ENCODE data around the gene MKRN1. TPM values are rescaled to one million over a fixed set of nuclear protein-coding genes. Genes with fewer than 3 reads are reported as not detected.
A peak's percentile ranks its signal among the peaks of the same experiment; 100 is the strongest.
"Not testable (repeated sequence)": the region's sequence is repeated elsewhere in the genome, so short reads cannot be mapped to it uniquely, and the experiment has no call there.

MKRN1 gene
- total and polyA plus RNA-seq, 3 experiments from 2014 or later: 66.3 to 115 (median 67.5) TPM

DNA sequence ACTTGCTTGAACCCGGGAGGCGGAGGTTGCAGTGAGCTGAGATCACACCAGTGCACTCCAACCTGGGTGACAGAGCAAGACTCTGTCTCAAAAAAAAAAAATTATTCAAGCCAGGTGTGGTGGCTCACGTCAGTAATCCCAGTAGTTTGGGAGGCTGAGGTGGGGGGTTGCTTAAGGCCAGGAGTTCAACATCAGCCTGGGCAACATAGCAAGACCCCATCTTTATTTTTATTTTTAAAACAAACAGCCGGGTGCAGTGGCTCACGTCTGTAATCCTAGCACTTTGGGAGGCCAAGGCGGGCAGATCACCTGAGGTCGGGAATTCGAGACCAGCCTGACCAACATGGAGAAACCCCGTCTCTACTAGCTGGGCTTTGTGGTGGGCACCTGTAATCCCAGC is 63.5 kb downstream of the MKRN1 start:
- Mint-ChIP-seq H3K36me3 (peaks cover 8 to 47% (median 17%) of the 10 kb centered on the region in 3 donors), H3K27ac (peak overlapping the region in 1 of 8 donors; percentile 81)
- DNase-seq; H3K4me1 Mint-ChIP-seq; H3K9me3 Mint-ChIP-seq; H3K27ac ChIP-seq (ENCODE audit: low read depth, low read length); H3K27me3 ChIP-seq (ENCODE audit: insufficient read depth, low read length, poor library complexity, severe bottlenecking); H3K4me1 ChIP-seq (ENCODE audit: insufficient read depth, low read length); H3K27me3 Mint-ChIP-seq; H3K36me3 ChIP-seq (ENCODE audit: insufficient read depth, low read length); H3K4me3 Mint-ChIP-seq; POLR2A ChIA-PET; H3K9me3 ChIP-seq (ENCODE audit: low read length); CTCF ChIA-PET; H3K4me3 ChIP-seq (ENCODE audit: low read length): not testable (repeated sequence)

DNA sequence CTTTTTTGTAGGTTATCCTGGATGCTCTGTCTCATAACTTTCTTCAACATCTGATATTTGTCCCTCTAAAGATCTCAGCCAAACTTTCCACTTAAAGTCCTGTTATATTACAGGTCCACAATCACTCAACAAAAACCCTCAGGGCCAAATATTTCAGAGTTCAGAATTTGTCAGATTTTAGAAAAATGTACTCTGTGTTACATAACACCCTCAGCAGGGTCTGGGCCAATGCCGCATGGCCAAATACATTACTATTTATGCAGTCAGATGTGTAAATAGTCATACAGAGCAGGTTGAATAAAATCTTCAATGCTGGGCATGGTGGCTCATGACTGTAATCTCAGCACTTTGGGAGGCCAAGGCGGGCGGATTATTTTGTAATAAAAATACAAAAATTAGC is 63.9 kb downstream of the MKRN1 start:
- ChIA-PET POLR2A (no interaction called here), CTCF (no interaction called here)
- DNase-seq: no peak
- H3K4me1 Mint-ChIP-seq: peaks cover 0 to 4% (median 3%) of the 10 kb centered on the region in 3 donors
- H3K9me3 Mint-ChIP-seq: no peaks in the 10 kb centered on the region
- H3K4me1 ChIP-seq (ENCODE audit: insufficient read depth, low read length): no peaks in the 10 kb centered on the region
- no peaks in the 10 kb centered on the region for H3K9me3 ChIP-seq (ENCODE audit: low read length)
- H3K27ac ChIP-seq (ENCODE audit: low read depth, low read length): no peak overlapping the region
- no peak overlapping the region for H3K4me3 ChIP-seq (ENCODE audit: low read length)
- H3K27ac Mint-ChIP-seq: no peak overlapping the region
- H3K36me3 Mint-ChIP-seq: peaks cover 10 to 49% (median 18%) of the 10 kb centered on the region in 3 donors
- no peaks in the 10 kb centered on the region for H3K36me3 ChIP-seq (ENCODE audit: insufficient read depth, low read length)
- H3K4me3 Mint-ChIP-seq: no peak overlapping the region
- H3K27me3 ChIP-seq (ENCODE audit: insufficient read depth, low read length, poor library complexity, severe bottlenecking): no peaks in the 10 kb centered on the region
- no peaks in the 10 kb centered on the region for H3K27me3 Mint-ChIP-seq

DNA sequence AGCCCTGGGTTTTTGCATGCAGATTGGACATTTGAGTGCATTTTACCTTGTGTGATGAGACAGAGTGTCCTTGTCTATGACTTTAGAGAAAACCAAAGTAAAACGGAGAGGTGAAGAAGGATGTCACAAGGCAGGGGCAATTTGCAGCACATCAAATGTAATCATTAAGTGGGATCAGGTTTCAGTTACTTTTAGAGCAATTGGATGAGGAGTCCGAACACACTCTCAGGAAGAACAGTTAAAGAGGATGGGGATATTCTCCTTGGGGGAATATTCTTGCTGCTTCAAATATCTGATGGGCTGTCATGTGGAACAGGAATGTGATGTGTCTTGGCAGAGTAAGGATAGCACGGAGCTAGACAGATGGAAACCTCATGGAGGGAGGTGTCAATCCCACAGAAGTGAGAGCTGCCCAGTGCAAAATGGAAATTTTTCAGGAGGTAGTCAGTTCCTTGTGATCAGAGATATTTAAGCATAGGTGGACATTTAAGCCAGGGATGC is 74.7 kb downstream of the MKRN1 start:
- no peak for DNase-seq
- peak overlapping the region; percentile 64 for H3K27ac ChIP-seq (ENCODE audit: low read depth, low read length)
- H3K4me3 ChIP-seq (ENCODE audit: low read length): peak overlapping the region; percentile 85
- no peaks in the 10 kb centered on the region for H3K9me3 ChIP-seq (ENCODE audit: low read length)
- H3K36me3 Mint-ChIP-seq: peaks cover 0 to 21% (median 6%) of the 10 kb centered on the region in 3 donors
- H3K4me3 Mint-ChIP-seq: peak overlapping the region; percentile 93 to 98 (median 97)
- peak overlapping the region; percentile 87 to 100 (median 96) for H3K27ac Mint-ChIP-seq
- ChIA-PET CTCF (no interaction called here), POLR2A (interaction anchor here (1.1 kb wide), 1 partner anchor 16 kb away, joined by 3 read pairs; no protein-coding TSS in a partner anchor)
- H3K4me1 ChIP-seq (ENCODE audit: insufficient read depth, low read length): peaks cover 10% of the 10 kb centered on the region
- H3K4me1 Mint-ChIP-seq: peaks cover 14 to 23% (median 22%) of the 10 kb centered on the region in 3 donors
- no peaks in the 10 kb centered on the region for H3K27me3 ChIP-seq (ENCODE audit: insufficient read depth, low read length, poor library complexity, severe bottlenecking)
- H3K9me3 Mint-ChIP-seq: no peaks in the 10 kb centered on the region
- no peaks in the 10 kb centered on the region for H3K27me3 Mint-ChIP-seq
- H3K36me3 ChIP-seq (ENCODE audit: insufficient read depth, low read length): no peaks in the 10 kb centered on the region

DNA sequence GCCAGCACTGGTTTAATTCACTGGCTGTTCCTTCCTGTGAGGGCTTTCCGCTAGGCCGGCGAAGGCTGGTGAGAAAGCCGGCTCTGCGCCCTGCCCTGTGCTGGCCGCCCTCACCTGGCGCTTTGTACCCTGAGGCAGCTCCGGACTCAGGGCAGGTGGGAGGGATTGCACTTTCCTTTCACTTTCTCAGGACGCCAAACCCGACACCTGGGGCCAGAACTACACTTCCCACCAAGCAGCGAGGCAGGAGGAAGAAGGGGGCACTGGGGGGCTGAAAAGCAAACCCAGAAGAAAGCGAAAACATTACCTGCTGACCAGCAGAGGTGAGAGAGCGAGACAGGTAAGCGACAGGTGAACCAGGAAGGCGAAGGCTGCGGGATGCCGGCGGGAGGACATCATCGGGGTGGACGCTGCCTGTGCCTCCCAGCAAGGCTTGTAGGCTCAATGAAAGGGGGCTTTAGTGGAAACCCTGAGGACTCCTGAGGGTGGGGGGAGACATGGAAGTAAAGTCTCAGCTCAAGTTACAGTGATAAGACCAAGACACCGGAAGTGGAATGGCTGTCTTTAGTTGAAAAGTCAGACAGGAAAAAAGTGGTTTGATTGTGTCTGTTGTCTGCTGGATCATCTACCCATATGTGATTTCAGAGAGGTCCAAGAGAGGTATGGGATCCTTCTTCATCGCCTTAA is 75.3 kb downstream of the MKRN1 start, which contains the start of gene RAB19:
RAB19 (plus strand) TSS at position 181 of the 687 bp plus-strand sequence. CDS start 3,589 bp downstream, outside the sequence.
- DNase-seq: peak; percentile 26 to 72 (median 43)
- Mint-ChIP-seq H3K27ac (peak within 1 kb of the TSS; percentile 87 to 100 (median 96)), H3K9me3 (no peaks in the 10 kb centered on the region), H3K4me3 (peak within 1 kb of the TSS; percentile 93 to 98 (median 97)), H3K27me3 (no peaks in the 10 kb centered on the region), H3K4me1 (peaks cover 14 to 23% (median 22%) of the 10 kb centered on the region in 3 donors), H3K36me3 (peaks cover 0 to 21% (median 6%) of the 10 kb centered on the region in 3 donors)
- H3K27me3 ChIP-seq (ENCODE audit: insufficient read depth, low read length, poor library complexity, severe bottlenecking): no peaks in the 10 kb centered on the region
- POLR2A ChIA-PET: no interaction called here
- H3K36me3 ChIP-seq (ENCODE audit: insufficient read depth, low read length): no peaks in the 10 kb centered on the region
- H3K9me3 ChIP-seq (ENCODE audit: low read length): no peaks in the 10 kb centered on the region
- H3K27ac ChIP-seq (ENCODE audit: low read depth, low read length): peak within 1 kb of the TSS; percentile 64
- peaks cover 10% of the 10 kb centered on the region for H3K4me1 ChIP-seq (ENCODE audit: insufficient read depth, low read length)
- CTCF ChIA-PET: no interaction called here
- peak within 1 kb of the TSS; percentile 85 for H3K4me3 ChIP-seq (ENCODE audit: low read length)

Other genes starting within 250 kb of the MKRN1 start
- gene SLC37A3, start 81.0 kb downstream of the MKRN1 start, total RNA-seq: 10 to 100 TPM; 56.6 to 57.2 TPM
- 12.0 TPM for gene SLC37A3, start 81.0 kb downstream of the MKRN1 start, polyA plus RNA-seq
- 10 to 100 TPM in 1 of 2 experiments, 1 to 10 TPM in 1; 7.5 to 10.4 TPM for gene RAB19, start 75.4 kb downstream of the MKRN1 start, total RNA-seq
- 2.0 TPM for gene RAB19, start 75.4 kb downstream of the MKRN1 start, polyA plus RNA-seq
- gene DENND2A, start 161.3 kb upstream of the MKRN1 start, total RNA-seq: not detected
- not detected for gene DENND2A, start 161.3 kb upstream of the MKRN1 start, polyA plus RNA-seq
- 10 to 100 TPM; 34.2 to 34.5 TPM for gene ADCK2, start 193.4 kb upstream of the MKRN1 start, total RNA-seq
- gene ADCK2, start 193.4 kb upstream of the MKRN1 start, polyA plus RNA-seq: 32.5 TPM
- 100 to 1,000 TPM; 209 to 231 TPM for gene NDUFB2, start 217.2 kb upstream of the MKRN1 start, total RNA-seq
- 464 TPM for gene NDUFB2, start 217.2 kb upstream of the MKRN1 start, polyA plus RNA-seq